Endothelial cell of umbilical vein (primary cell): ENCODE data around the gene ABLIM1. TPM values are rescaled to one million over a fixed set of nuclear protein-coding genes. Genes with fewer than 3 reads are reported as not detected.

Source experiments
- BruUV-seq: library from RNA; stranded (reverse); fragments of 400-500 nt; replicated peaks from 2 replicates; lab custom pipeline; 2021; lab: Mats Ljungman, UMichigan
- CTCF ChIA-PET: fragments of 300-600, 350-600 bp; sonication (Branson Sonifier 250); formaldehyde crosslinking; loops from one replicate; lab custom pipeline; 2021; ENCODE audit warnings: antibody characterized with exemption, inconsistent platforms; lab: Charles Lee
- POLR2A ChIA-PET: fragments of 300-600, 350-600 bp; sonication (Branson Sonifier 250); formaldehyde crosslinking; loops from one replicate; lab custom pipeline; 2021; ENCODE audit warnings: antibody characterized with exemption, inconsistent platforms; lab: Charles Lee
- DNase-seq: peaks from one replicate; pipeline ENCODE4 v3.0.0-alpha.2; 2011; ENCODE audit warnings: low read depth, low spot score
- FAIRE-seq: peaks from 2 replicates; lab custom pipeline; 2011; peaks lifted over from hg19 to GRCh38; lab: Jason Lieb, UNC
- H2AFZ ChIP-seq: 2 replicates; pipeline ENCODE4 v1.6.0; 2012; ENCODE audit warnings: low read depth, low read length, control low read depth, inconsistent platforms
- H3K27ac ChIP-seq: 2 replicates; pipeline ENCODE4 v1.5.1; 2011; ENCODE audit warnings: low read depth, mild to moderate bottlenecking, control low read depth, low read length, moderate library complexity; ENCODE audit not compliant: insufficient read depth
- H3K27me3 ChIP-seq, 2 experiments: 2 replicates each; pipeline versions ENCODE4 v1.6.0 to v1.6.1; 2011; ENCODE audit warnings: low read length in 2 of 2, mixed read lengths in 1 of 2; ENCODE audit not compliant: control insufficient read depth in 2 of 2, insufficient read depth in 2 of 2
- H3K36me3 ChIP-seq, 2 experiments: 2 replicates in 1 of 2; 3 replicates in 1 of 2; pipeline ENCODE4 v1.5.1; 2011; ENCODE audit warnings: low read length in 2 of 2, mild to moderate bottlenecking in 1 of 2, moderate library complexity in 1 of 2; ENCODE audit not compliant: control insufficient read depth in 2 of 2, insufficient read depth in 2 of 2; ENCODE audit errors: extremely low read depth in 1 of 2
- H3K4me1 ChIP-seq: 3 replicates; pipeline ENCODE4 v1.5.1; 2011; ENCODE audit warnings: mild to moderate bottlenecking, low read length; ENCODE audit not compliant: control insufficient read depth, insufficient read depth; ENCODE audit errors: extremely low read depth
- H3K4me2 ChIP-seq: 2 replicates; pipeline ENCODE4 v1.6.1; 2011; ENCODE audit warnings: low read length, control low read depth, mixed read lengths; ENCODE audit not compliant: insufficient read depth
- H3K4me3 ChIP-seq, 3 experiments: fragments of 200-600 bp in 1 of 3; sonication (generic), shearing (Covaris generic) in 1 of 3; replicated peaks in 1 of 3; 2 replicates each; pipeline ENCODE4 v1.5.1; 2011 to 2016; ENCODE audit warnings: control low read depth in 3 of 3, low read length in 3 of 3, mild to moderate bottlenecking in 2 of 3, inconsistent platforms in 1 of 3, low read depth in 1 of 3, moderate library complexity in 1 of 3; ENCODE audit not compliant: insufficient read depth in 1 of 3
- H3K79me2 ChIP-seq: 2 replicates; pipeline ENCODE4 v1.6.0; 2012; ENCODE audit warnings: low read length, inconsistent platforms; ENCODE audit not compliant: control insufficient read depth, insufficient read depth
- H3K9ac ChIP-seq: replicated peaks from 2 replicates; pipeline ENCODE3; 2011; ENCODE audit warnings: low read length, control low read depth; ENCODE audit not compliant: insufficient read depth; ENCODE audit errors: extremely low read depth
- H3K9me1 ChIP-seq: replicated peaks from 3 replicates; pipeline ENCODE4 v1.6.0; 2011; ENCODE audit warnings: mild to moderate bottlenecking, low read length; ENCODE audit not compliant: control insufficient read depth, insufficient read depth; ENCODE audit errors: extremely low read depth
- H3K9me3 ChIP-seq: replicated peaks from 2 replicates; pipeline ENCODE4 v1.5.1; 2012; ENCODE audit warnings: low read length, inconsistent platforms; ENCODE audit not compliant: control insufficient read depth, insufficient read depth
- H4K20me1 ChIP-seq: replicated peaks from 2 replicates; pipeline ENCODE3; 2011; ENCODE audit warnings: mild to moderate bottlenecking, low read length; ENCODE audit not compliant: control insufficient read depth, insufficient read depth; ENCODE audit errors: extremely low read depth
- CTCF ChIP-seq, 2 donors: IDR thresholded peaks; 1 replicate in 1 of 2; 2 replicates in 1 of 2; pipeline ENCODE4 v1.5.1; 2011; ENCODE audit warnings: low read length in 2 of 2, mild to moderate bottlenecking in 2 of 2, moderate library complexity in 2 of 2, control low read depth in 1 of 2, inconsistent platforms in 1 of 2, low read depth in 1 of 2; ENCODE audit not compliant: insufficient read depth in 1 of 2; ENCODE audit errors: extremely low read depth in 1 of 2
- EZH2 ChIP-seq: IDR thresholded peaks from 2 replicates; pipeline ENCODE4 v1.6.1; 2012; ENCODE audit warnings: borderline replicate concordance, low read depth, mild to moderate bottlenecking, moderate library complexity, low read length, inconsistent platforms; ENCODE audit not compliant: severe bottlenecking
- FOS ChIP-seq: IDR thresholded peaks from 2 replicates; pipeline ENCODE4 v1.6.1; 2011; ENCODE audit warnings: mild to moderate bottlenecking, low read length, moderate library complexity, borderline replicate concordance; ENCODE audit not compliant: insufficient read depth
- GATA2 ChIP-seq: IDR thresholded peaks from 2 replicates; pipeline ENCODE4 v1.7.0; 2011; ENCODE audit warnings: low read depth, mild to moderate bottlenecking, moderate library complexity, mixed read lengths, low read length; ENCODE audit not compliant: insufficient read length, insufficient read depth
- JUN ChIP-seq: IDR thresholded peaks from 2 replicates; pipeline ENCODE4 v1.6.1; 2011; ENCODE audit warnings: borderline replicate concordance, low read depth; ENCODE audit not compliant: insufficient read length, insufficient read depth
- MAX ChIP-seq: IDR thresholded peaks from 2 replicates; pipeline ENCODE4 v1.6.1; 2011; ENCODE audit not compliant: insufficient read depth, insufficient read length
- MYC ChIP-seq: IDR thresholded peaks from one replicate; pipeline ENCODE4 v1.6.1; 2011; ENCODE audit warnings: mild to moderate bottlenecking, low read depth, low read length
- POLR2A ChIP-seq: IDR thresholded peaks from 2 replicates; pipeline ENCODE4 v1.6.1; 2012; ENCODE audit warnings: low read depth, mild to moderate bottlenecking, control low read depth, low read length
- POLR2AphosphoS5 ChIP-seq: IDR thresholded peaks from 2 replicates; pipeline ENCODE4 v1.6.1; 2012; ENCODE audit warnings: low read depth, mild to moderate bottlenecking, control low read depth, low read length, moderate library complexity; ENCODE audit not compliant: insufficient read depth
- dilution Hi-C: fragments of 300-500 bp; cut with MboI; formaldehyde crosslinking; loops from one replicate; pipeline ENCODE4 v1.15.0; 2019; ENCODE audit warnings: low sequenced_read_pairs; ENCODE audit not compliant: extremely low pct_ligation_motif_present
- intact Hi-C: fragments of 100-400 bp; cut with micrococcal nuclease; formaldehyde crosslinking; loops from one replicate; pipeline ENCODE4 v1.10.0; 2022
- polyA plus RNA-seq, 4 experiments: library from polyadenylated mRNA; depleted of rRNA in 3 of 4; stranded (reverse) in 3 of 4; unstranded in 1 of 4; fragments of >200 nt; gene quantifications; 2 replicates each; pipeline versions ENCODE4 v1.2.1 to v1.2.3, GENCODE V29; 2011 to 2012; ENCODE audit warnings: missing spikeins in 1 of 4
- total RNA-seq: library from RNA; stranded (reverse); gene quantifications from 2 replicates; pipeline ENCODE4 v1.2.3, GENCODE V29; 2021

Gene ABLIM1
- total and polyA plus RNA-seq, 2 donors (not counting 3 experiments of a cell fraction or from before 2014, with no cell fraction given), result 128 to 235 TPM

- CTCF ChIA-PET, result interaction anchor here (0.9 to 9.9 kb wide), 5 partner anchors 9 to 123 kb away, joined by 3 to 85 read pairs (median 6); no protein-coding TSS in a partner anchor
- Histone ChIP-seq H2AFZ (no peak overlapping the region), H3K27me3 (peaks cover 0 to 4% of the 10 kb centered on the region in 2 experiments), H3K9me1 (no peaks in the 10 kb centered on the region), H3K27ac (no peak overlapping the region), H3K36me3 (peaks cover 0 to 2% of the 10 kb centered on the region in 2 experiments), H4K20me1 (no peaks in the 10 kb centered on the region), H3K4me2 (peak overlapping the region; percentile 14), H3K4me1 (peaks cover 13% of the 10 kb centered on the region), H3K9me3 (no peaks in the 10 kb centered on the region), H3K9ac (no peak overlapping the region), H3K79me2 (no peaks in the 10 kb centered on the region), H3K4me3 (no peak overlapping the region)
- DNase-seq, result peak; percentile 88
- dilution Hi-C loops, result no loop called here
- TF ChIP-seq POLR2A (no peak), GATA2 (no peak), CTCF (IDR thresholded peaks at IDR 0.05; ENCODE audit: extremely low read depth in 1 of 2, insufficient read depth in 1 of 2, low read depth in 1 of 2, low read length in 2 of 2) (no peak), POLR2AphosphoS5 (no peak), EZH2 (no peak), FOS (no peak), MAX (no peak), JUN (no peak), MYC (no peak)
- BruUV-seq, result no TSS peak
- peak; percentile 78 for FAIRE-seq
- intact Hi-C loops, result loop anchor here (1.0 kb wide), 2 partner anchors 34 to 122 kb away; no protein-coding TSS in a partner anchor
- POLR2A ChIA-PET, result no interaction called here
These were observed 231.6 kb downstream of the ABLIM1 start for GRCh38 chr10:114426476-114426875.
